NCI-H1092 (cell line): Measurements from ENCODE around the gene ACSM6.
"Not testable (repeated sequence)": the region's sequence is repeated elsewhere in the genome, so short reads cannot be mapped to it uniquely, and the experiment has no call there.

Experiments
- DNase-seq: peaks from one replicate; lab custom pipeline; 2025; lab: John Stamatoyannopoulos, UW

The ACSM6 gene

GRCh38 chr10:95217476-95217875, 23.4 kb downstream of the ACSM6 start:
- DNase-seq: no peak

DNA sequence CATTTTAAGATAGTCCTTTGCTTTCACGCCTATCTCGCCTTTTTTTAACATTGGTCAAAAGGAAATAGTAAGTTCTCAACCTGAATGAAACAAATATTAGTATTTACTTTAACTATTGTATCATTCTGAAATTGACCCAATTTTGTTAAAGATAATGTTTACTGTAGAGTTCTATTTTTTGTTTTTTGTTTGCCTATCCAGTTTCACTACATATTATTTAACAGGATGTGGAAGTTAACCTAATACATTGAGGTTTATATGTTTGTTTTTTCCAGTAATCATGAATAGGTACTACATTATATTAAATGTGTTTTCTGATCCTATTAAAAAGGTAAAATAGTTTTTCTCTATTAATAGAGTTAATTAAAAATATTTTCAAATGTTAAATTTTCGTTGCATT, 26.5 kb downstream of the ACSM6 start:
- no peak for DNase-seq

GRCh38 chr10:95221124-95221523, 27.1 kb downstream of the ACSM6 start:
- no peak for DNase-seq

DNA sequence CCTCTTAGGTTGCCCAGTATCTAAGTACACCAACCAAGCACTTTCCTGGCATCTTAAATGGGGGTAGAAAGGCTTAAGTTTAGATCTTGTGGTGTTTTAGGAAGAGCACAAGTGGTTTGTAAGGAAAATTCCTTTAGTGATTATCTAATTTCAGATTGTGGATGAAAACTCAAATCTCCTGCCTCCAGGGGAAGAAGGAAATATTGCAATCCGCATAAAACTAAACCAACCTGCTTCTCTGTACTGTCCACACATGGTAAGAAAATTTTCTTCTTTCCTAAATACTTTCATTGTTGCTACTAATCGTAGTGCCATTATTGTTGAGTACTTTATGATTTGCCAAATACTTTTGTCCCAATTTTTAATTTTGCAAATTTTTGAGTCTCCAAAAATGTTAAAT, 31.1 kb downstream of the ACSM6 start:
- DNase-seq: no peak

- not testable (repeated sequence) for DNase-seq
Observed at GRCh38 chr10:95228934-95229723, 35.1 kb downstream of the ACSM6 start.

DNA sequence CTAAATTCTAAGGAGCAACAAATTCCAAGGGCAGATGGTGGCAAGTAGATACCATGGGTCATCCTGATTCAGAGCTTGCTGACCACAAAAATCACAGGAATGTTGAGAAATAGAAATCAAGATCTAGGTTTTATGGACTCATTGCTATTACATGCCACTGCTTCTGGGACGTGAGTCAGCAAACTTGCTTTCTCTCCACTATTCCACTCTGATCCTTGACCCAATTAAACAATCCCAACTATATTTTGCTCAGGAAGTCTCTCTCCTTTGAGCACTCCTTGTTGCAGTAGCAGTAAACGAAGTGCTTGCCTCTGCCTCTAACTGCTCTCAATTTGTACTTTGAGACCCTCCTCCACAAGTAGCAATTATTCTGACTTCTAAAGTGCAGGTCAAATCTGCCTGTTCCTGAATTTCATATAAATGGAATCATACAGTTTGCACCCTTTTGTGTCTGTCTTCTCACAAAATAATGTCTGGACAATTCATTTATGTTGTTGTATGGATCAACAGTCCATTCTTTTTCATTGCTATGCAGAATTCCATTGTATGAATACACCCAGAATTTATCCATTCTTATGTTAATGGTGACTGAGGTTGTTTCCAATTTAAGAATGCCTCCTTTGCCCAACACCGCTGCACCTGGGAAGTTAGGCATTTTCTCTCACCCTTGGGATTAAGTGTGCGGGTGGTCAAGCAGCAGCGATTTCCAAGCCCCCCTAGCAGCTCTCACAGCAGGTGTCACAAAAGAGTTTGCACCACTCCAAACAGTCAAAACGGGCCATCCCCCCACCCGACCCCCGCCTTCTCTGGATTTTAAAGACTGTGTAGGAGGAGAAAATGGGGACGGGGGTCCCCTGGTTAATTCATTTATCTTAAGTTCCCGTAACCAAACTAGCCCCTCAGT, 35.9 kb downstream of the ACSM6 start:
- DNase-seq: no peak

GRCh38 chr10:95230677-95231586, 36.9 kb downstream of the ACSM6 start:
- DNase-seq: peak; percentile 38

DNA sequence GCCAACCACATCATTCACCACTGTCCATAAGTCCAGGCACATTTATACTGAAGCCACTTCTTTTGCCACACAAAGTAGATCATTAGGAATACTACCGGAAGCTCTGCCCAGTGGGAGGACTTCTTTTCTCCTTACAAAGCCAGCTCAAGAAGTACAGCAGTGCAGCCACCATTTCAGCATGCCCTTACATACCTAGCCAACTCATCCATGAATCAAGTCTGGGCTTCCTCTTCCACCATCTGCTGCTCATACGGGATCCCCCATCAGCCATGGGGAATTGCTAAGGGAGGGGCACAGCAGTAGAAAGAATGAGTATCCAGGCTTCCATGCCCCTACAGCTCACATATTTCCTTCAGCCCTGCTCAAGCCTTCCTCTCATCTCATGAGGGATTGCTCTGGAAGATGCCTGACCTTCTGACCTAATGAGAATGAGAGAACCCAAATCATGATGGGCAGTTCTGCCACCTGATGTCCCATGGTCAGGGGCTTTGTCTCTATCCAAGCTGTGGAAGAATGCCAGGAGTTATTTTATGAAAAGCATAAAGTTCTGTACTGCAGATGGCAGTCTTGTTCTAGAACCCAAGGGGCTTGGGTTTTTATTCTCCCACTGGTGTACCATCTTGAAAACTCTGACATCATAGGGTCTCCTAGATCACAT, 39.5 kb downstream of the ACSM6 start:
- no peak for DNase-seq

- DNase-seq: no peak
Observed at GRCh38 chr10:95234951-95235350, 40.9 kb downstream of the ACSM6 start.

GRCh38 chr10:95235676-95236067, 41.6 kb downstream of the ACSM6 start:
- DNase-seq: no peak

- DNase-seq: no peak
Observed at GRCh38 chr10:95236068-95236903, 42.2 kb downstream of the ACSM6 start.

GRCh38 chr10:95237376-95238170, 43.5 kb downstream of the ACSM6 start:
- DNase-seq: no peak

DNA sequence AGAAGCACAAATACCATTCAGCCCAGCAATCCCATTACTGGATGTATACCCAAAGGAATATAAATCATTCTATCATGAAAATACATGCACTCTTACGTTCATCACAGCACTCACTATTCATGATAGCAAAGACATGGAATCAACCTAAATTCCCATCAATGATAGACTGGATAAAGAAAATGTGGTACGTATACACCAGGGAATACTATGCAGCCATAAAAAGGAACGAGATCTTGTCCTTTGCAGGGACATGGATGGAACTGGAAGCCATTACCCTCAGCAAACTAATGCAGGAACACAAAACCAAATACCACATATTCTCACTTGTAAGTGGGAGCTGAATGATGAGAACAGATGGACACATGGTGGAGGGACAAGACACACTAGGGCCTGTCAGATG, 46.1 kb downstream of the ACSM6 start:
- not testable (repeated sequence) for DNase-seq

DNA sequence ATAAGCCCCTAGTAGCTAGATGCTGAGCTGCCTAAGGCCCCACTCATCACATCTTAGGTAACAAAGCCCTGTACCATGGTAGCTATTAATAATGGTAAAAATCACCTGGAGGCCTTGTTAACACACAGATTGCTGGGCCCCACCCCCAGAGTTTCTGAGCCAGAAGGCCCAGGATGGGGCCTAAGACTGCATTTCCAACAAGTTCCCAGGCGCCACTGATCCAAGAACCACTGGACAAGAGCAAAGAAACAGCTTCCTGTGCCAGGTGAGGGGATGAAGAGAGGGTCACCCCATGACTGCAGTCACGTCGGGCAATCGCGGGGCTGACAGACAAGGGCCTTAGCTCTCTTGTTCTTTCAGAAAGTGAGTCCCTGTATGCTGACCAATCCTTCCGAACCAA, 46.8 kb downstream of the ACSM6 start:
- DNase-seq: no peak

DNA sequence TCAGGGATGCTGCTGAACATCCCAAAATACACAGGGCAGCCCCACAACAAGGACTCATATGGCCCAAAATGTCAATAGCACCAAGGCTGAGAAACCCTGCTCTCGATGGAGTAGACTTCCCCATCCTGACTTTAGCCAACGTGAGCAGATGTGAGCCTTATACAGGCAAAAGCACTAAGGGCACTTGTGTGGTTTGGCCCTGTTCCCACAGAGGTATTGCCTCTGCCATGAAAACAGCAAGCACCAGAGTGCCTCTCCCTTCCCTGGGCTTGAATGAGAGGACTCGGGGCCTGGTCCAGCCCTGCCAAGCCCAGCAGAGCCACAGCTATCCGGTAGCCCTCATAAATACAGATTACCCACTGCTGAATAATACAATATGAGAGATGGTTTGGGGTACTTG, 47.5 kb downstream of the ACSM6 start:
- DNase-seq: peak; percentile 54

DNA sequence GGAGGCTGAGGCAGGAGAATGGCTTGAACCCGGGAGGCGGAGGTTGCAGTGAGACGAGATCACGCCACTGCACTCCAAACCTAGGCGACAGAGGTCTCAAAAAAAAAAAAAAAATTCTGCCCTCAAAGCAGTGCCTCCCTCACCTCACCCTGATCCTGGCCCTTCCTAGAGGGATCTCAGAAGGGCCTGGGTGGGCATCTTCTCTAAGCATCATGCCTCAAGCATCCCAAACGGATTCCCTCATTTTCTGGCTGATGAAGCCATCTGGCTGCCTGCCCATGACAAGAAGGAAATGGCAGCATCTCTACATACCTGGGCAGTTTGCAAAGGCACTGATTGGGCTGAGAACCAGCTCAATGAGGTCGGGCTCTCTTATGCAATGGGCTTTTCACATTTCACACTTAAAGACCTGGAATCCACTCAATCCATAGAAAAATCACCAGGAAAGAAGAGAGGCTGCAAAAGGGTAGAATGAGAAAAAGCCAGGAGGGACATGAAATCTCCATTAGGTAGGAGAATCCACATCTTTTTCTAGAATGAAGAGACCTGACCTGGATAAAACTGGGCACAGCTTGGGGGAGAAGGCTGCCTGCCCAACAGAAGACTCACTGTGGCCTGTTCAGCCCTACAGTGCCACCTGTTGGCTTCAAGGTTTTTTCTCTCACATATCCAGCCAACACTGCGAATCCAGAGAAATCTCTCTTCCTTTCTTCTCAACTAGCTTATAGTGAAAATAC, 48.7 kb downstream of the ACSM6 start:
- DNase-seq: no peak

GRCh38 chr10:95243318-95243617, 49.2 kb downstream of the ACSM6 start:
- DNase-seq: no peak

- no peak for DNase-seq
Observed at GRCh38 chr10:95244152-95244551, 50.1 kb downstream of the ACSM6 start.

- DNase-seq: no peak
Observed at GRCh38 chr10:95245425-95246055, 51.5 kb downstream of the ACSM6 start.
